GM21447 (cell line): ENCODE measurements around the gene ZMPSTE24.
"Not testable (repeated sequence)": the region's sequence is repeated elsewhere in the genome, so short reads cannot be mapped to it uniquely, and the experiment has no call there.

Experiments used
- ATAC-seq: cut with Tn5 transposase; IDR thresholded peaks from one replicate; pipeline ENCODE4 v1.9.1; 2021; ENCODE audit not compliant: unreplicated experiment

ZMPSTE24 gene

GRCh38 chr1:40257688-40258444 lies at the start of gene ZMPSTE24:
TSS of gene ZMPSTE24 (plus strand) at chr1:40258236. CDS start at chr1:40258272, 36 bp downstream.
- peak; percentile 82 for ATAC-seq

GRCh38 chr1:40210511-40211204 lies 47.4 kb upstream of the ZMPSTE24 start:
- ATAC-seq: no peak

- ATAC-seq: no peak
Measured at GRCh38 chr1:40218333-40218732, 39.7 kb upstream of the ZMPSTE24 start.

DNA sequence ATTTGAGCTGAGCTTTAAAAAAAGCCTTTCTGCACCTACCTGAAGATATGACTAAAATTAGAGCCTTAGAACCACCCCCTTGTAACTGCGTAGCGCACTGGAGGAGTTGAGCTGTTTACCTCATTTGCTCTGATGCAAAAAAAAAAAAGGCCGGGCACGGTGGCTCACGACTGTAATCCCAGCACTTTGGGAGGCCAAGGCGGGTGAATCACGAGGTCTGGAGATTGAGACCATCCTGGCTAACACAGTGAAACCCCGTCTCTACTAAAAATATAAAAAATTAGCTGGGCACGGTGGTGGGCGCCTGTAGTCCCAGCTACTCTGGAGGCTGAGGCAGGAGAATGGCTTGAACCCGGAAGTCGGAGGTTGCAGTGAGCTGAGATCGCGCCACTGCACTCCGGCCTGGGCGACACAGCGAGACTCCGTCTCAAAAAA lies 36.5 kb upstream of the ZMPSTE24 start:
- not testable (repeated sequence) for ATAC-seq

DNA sequence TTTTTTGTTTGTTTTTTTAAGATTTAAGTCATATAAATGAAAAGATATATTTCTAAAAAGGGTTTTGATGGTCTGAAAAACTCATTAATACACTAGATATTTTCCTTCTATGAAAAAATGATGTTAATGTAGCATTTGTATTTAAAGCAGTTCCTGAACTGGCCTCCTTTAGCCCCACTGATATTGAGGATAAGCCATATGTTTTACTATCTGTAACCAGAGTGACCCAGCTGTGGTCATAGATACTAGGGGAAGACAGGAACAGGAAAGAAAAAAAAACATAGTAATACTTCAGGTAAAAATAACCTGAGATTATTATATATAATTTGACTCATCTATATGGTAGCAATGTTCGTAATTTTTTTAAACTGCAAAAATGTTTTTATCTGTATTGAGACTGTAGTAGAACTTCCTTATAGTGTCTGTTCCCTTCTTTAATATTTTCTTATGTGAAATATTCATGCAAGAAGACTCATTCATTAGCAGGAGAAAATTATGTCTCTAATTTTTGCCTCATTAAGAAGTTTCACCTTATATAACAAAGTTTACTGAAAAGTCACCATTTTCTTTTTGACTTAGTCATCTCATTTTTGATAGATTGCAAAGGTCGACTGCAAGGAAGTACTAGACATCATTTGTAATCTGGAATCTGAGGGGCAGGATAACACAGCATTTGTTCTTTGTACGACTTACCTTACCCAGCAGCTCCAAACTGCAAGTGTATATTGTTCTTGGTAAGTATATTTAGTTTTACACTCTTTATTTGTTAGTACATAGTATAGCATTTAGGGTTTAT lies 35.9 kb upstream of the ZMPSTE24 start:
- no peak for ATAC-seq

GRCh38 chr1:40224040-40224439 lies 34.0 kb upstream of the ZMPSTE24 start:
- no peak for ATAC-seq

DNA sequence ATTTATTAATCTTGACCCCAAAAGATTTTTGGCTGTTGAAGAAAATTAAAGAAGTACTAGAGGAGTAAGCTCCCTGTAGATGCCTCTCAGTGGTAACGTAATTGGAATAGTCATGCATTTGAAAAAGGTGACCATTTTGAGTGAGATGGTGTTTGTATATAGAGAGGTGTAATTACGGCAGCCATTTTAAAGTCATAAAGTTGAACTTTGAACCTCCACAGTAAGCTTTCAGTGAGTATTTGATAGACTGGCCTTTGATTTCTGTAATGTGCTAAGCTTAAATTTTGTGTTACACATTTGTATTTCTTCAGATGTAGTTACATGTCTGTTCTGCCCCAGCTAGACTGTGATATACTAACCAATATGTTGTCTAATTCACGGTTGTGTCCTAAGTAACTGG lies 31.8 kb upstream of the ZMPSTE24 start:
- no peak for ATAC-seq

GRCh38 chr1:40232444-40232843 lies 25.6 kb upstream of the ZMPSTE24 start:
- ATAC-seq: peak; percentile 98

- ATAC-seq: no peak
Measured at GRCh38 chr1:40239626-40240025, 18.4 kb upstream of the ZMPSTE24 start.

- no peak for ATAC-seq
Measured at GRCh38 chr1:40240390-40240789, 17.6 kb upstream of the ZMPSTE24 start.

- no peak for ATAC-seq
Measured at GRCh38 chr1:40241362-40241761, 16.7 kb upstream of the ZMPSTE24 start.

DNA sequence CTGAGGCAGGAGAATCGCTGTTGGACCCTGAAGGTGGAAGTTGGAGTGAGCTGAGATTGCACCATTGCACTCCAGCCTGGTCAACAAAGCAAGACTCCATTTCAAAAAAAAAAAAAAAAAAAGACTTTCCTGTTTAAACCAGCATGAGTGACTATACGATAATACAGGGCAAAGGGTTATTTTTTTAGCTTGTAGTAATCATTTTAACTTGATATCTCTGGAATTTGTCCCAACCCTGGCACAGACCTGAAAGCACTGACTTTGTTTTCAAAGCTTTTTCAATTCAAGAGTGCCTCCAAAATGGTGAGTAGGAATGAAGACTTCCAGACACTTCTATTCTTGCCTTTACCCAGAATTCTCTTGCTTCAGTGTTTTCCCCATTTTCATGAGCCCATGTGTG lies 14.7 kb upstream of the ZMPSTE24 start:
- ATAC-seq: no peak

- ATAC-seq: no peak
Measured at GRCh38 chr1:40244138-40244744, 13.8 kb upstream of the ZMPSTE24 start.

DNA sequence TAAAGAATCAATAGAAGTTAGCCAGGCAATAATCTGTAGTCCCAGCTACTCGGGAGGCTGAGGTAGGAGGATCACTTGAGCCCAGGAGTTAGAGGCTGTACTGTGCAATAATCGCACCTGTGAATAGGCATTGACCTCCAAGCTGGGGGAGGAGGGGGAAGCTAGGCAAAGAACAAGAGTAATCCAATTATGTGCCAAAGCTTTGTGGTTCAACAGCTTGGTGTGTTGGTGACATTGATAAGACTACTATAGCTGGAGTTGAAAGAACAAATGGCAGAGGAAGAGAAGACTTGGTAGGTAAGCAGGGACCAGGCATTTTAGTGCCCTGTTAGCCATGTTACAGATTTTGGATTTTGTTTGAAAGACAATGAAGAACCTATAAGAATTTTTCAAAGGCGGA lies 12.3 kb upstream of the ZMPSTE24 start:
- ATAC-seq: no peak

DNA sequence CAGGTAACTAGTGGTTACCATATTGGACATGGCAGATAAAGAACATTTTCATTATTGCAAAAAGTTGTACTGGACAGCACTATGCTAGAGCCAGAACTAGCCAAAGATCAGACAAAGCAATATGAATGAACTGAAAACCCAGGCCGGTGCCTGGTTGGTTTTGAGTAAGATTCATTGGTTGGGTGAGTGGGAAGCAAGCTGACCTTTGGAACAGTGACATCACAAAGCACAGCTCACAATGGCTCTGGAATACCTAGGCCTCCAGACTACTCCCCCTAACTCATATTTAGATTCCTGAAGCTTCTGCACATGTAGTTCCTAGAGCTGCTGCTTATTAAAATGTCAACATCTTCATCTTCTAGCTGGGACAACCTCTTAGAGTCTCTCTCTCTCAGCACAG lies 10.4 kb upstream of the ZMPSTE24 start, which contains the start of gene TMCO2:
TMCO2 (plus strand) TSS at position 283 of the 400 bp plus-strand sequence; CDS start at position 340, 57 bp downstream.
- no peak for ATAC-seq

- ATAC-seq: no peak
Measured at GRCh38 chr1:40248412-40248811, 9.6 kb upstream of the ZMPSTE24 start.

- no peak for ATAC-seq
Measured at GRCh38 chr1:40251456-40251855, 6.6 kb upstream of the ZMPSTE24 start.

DNA sequence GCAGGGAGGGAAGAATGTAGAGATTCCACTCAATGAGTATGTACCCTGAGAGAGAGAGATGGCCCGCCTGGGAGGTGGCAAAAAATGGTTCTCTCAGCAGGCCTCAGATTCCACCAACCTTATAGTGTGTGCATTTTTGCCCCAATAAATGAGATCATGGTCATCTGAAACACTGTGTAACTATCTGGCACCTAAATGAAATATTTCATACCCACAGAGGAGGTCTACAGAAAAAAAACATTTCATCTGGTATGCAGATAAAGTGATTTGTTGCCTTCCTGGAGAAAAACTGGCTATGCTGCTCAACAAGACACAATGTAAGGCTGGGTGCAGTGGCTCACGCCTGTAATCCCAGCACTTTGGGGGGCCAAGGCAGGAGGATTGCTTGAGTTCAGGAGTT lies 5.4 kb upstream of the ZMPSTE24 start:
- no peak for ATAC-seq

DNA sequence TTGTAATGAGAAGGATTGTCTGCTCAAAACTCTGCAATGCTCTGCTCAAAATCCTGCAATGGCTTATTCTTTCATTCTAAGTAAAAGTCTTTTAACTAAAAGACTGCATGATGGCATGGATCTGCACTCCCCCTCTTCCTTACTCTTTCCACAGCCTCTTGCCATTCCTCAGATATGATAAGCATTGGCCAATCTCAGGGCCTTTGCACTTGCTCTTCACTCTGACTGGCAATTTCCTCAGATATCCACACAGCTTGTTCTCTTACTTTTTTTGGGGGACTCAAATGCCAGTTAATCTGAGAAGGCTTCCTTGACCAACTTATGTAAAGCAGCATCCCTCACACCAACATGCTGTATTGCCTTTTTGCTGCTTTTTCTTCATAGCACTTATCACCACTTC lies 2.8 kb upstream of the ZMPSTE24 start:
- ATAC-seq: no peak

DNA sequence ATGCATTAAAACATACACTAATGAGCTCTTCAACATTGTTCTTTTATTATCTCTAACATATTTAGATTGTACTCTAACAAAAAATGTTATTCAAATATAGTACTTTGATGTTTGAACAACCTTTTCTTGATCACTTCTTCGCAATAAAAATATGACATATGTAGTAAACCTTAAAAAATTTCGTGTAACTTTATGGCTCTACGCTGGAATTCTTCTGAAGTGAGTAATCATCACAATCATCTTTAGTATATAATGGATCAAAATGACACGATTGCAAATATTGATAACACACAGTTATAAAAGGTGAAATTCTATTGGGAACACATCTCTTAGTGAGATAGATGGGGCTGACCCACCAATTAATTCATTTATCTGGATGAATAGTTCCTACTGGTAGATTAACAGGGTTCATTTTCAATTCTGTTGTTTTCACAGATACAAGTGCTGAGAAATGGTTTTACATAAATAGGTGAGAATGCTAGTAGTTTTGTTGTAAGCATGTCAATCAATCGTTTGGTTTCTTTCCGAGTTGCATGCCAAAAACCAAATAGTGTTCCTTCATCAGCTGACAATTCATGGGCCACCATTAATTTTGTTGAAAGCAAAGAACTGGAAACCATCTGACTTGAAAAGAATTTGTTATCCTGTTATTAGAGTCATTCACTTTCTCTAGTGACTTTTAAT lies 1.5 kb upstream of the ZMPSTE24 start:
- ATAC-seq: no peak

DNA sequence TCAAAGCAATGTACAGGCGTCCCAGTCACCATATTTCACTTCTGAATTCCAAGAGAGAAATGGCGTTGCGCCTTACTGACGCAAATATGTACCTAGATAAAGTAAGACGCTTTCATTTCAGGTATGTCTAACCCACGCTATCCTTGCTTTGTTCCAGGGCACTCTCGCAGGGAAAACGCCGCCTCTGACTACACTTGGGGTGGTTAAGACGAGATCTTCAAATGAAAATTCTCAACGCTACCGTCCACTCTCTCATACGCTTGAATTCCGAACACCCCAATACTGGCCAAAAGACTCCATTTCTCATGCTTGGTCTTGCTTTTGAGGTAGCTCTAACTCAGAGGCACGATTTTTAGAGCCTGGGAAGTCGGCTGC lies 736 bp upstream of the ZMPSTE24 start:
- peak; percentile 7 for ATAC-seq
